Measurements from ENCODE around the gene INPP5J.

- no peak for TF ChIP-seq TAF1 (IDR thresholded peaks at IDR 0.05; ENCODE audit: low read depth, low read length)
- TF ChIP-seq POLR2A (IDR thresholded peaks at IDR 0.05; ENCODE audit: low read depth, low read length) = no peak
- TF ChIP-seq POLR2AphosphoS5 (IDR thresholded peaks at IDR 0.05; ENCODE audit: low read depth, low read length) = no peak
Measured at GRCh38 chr22:31141551-31141950, 18.8 kb downstream of the INPP5J start.
